Activated effector memory CD4-positive, alpha-beta T cell treated with Interleukin-2 at 50 U/mL for 16 hours (primary cell): ENCODE measurements around the gene PRKG1.

Experiments
- DNase-seq: peaks from one replicate; pipeline ENCODE4 v3.0.0-alpha.2; 2020

The PRKG1 gene

GRCh38 chr10:52313933-52314821 is 1239.9 kb downstream of the PRKG1 start, which contains the start of gene DKK1:
TSS of gene DKK1 (plus strand) at chr10:52314281. CDS start at chr10:52314435, 154 bp downstream.
- no peak for DNase-seq

GRCh38 chr10:52314822-52315552 is 1240.7 kb downstream of the PRKG1 start:
- DNase-seq, result no peak

GRCh38 chr10:52316001-52316400 is 1241.7 kb downstream of the PRKG1 start:
- no peak for DNase-seq

- no peak for DNase-seq
Observed at GRCh38 chr10:52316500-52316899, 1242.2 kb downstream of the PRKG1 start.

GRCh38 chr10:52318136-52318701 is 1243.9 kb downstream of the PRKG1 start:
- no peak for DNase-seq

- no peak for DNase-seq
Observed at GRCh38 chr10:52318822-52319464, 1244.7 kb downstream of the PRKG1 start.

GRCh38 chr10:52319926-52320325 is 1245.6 kb downstream of the PRKG1 start:
- no peak for DNase-seq

- DNase-seq, result no peak
Observed at GRCh38 chr10:52322323-52322722, 1248.0 kb downstream of the PRKG1 start.

GRCh38 chr10:52322936-52323335 is 1248.6 kb downstream of the PRKG1 start:
- no peak for DNase-seq

GRCh38 chr10:52326382-52326781 is 1252.1 kb downstream of the PRKG1 start:
- no peak for DNase-seq

GRCh38 chr10:52331638-52332364 is 1257.5 kb downstream of the PRKG1 start:
- DNase-seq, result no peak

GRCh38 chr10:52332815-52333214 is 1258.5 kb downstream of the PRKG1 start:
- DNase-seq, result no peak

GRCh38 chr10:52334595-52334994 is 1260.3 kb downstream of the PRKG1 start:
- no peak for DNase-seq

- no peak for DNase-seq
Observed at GRCh38 chr10:52335665-52336064, 1261.4 kb downstream of the PRKG1 start.

GRCh38 chr10:52337225-52337624 is 1262.9 kb downstream of the PRKG1 start:
- DNase-seq, result no peak

- DNase-seq, result no peak
Observed at GRCh38 chr10:52343439-52343838, 1269.2 kb downstream of the PRKG1 start.

GRCh38 chr10:52346394-52347326 is 1272.4 kb downstream of the PRKG1 start:
- DNase-seq, result no peak

GRCh38 chr10:52347327-52347667 is 1273.0 kb downstream of the PRKG1 start:
- no peak for DNase-seq
